ENCODE data around the gene CSNK1D. TPM values are rescaled to one million over a fixed set of nuclear protein-coding genes. Genes with fewer than 3 reads are reported as not detected.

Gene CSNK1D
- total and polyA plus RNA-seq, 10 of the 15 experiments (the other 5 are each of a cell fraction or from before 2014, with no cell fraction given) = 5.7 to 105 (median 58.1) TPM

DNA sequence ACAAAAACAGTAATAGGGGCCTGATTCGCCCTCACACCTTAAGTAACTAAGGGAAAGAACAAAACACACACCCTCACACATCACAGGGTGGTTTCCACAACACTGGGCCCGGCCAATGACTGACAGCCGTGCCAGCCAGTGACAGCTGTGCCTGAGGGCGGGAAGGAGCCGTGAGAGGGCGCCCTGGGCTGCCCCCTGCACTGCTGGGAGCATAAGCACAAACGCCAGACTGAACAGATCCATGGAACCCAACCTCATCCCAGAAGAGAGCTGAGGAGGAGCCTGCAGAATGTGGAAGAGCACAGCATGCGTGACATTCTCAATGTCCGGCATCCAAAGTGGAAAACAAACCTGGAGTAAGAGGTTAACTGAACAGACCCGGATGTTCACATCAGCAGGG is 16.0 kb downstream of the CSNK1D start:
- Histone ChIP-seq H3K4me1 (ENCODE audit: control insufficient read depth, insufficient read depth, low read length) (no peaks in the 10 kb centered on the region), H3K27me3 (replicated peaks in 1 of 2; ENCODE audit: control insufficient read depth in 2 of 2, insufficient read depth in 2 of 2, low read length in 1 of 2) (no peaks in the 10 kb centered on the region), H3K36me3 (ENCODE audit: control insufficient read depth in 2 of 2, insufficient read depth in 2 of 2, low read length in 1 of 2) (peaks cover 42 to 44% of the 10 kb centered on the region in 2 experiments), H3K79me2 (ENCODE audit: control insufficient read depth, insufficient read depth, low read length) (no peaks in the 10 kb centered on the region; the same call in 1 of the 2 replicates), H2AFZ (ENCODE audit: control insufficient read depth, low read depth, low read length) (no peak overlapping the region), H3K9me3 (replicated peaks; ENCODE audit: control insufficient read depth, insufficient read depth, low read length) (no peaks in the 10 kb centered on the region; the same call in 2 of the 3 replicates), H4K20me1 (ENCODE audit: control insufficient read depth, insufficient read depth) (no peaks in the 10 kb centered on the region; the same call in 1 of the 2 replicates), H3K4me2 (ENCODE audit: control insufficient read depth, insufficient read depth) (no peak overlapping the region), H3K27ac (ENCODE audit: control insufficient read depth, insufficient read depth) (no peak overlapping the region), H3K9ac (ENCODE audit: control insufficient read depth, insufficient read depth, low read length) (no peak overlapping the region), H3K4me3 (no peak overlapping the region)
- ChIA-PET SMC1A (ENCODE audit: uncharacterized antibody, unreplicated experiment) (no interaction called here), CTCF (no interaction called here), POLR2A (interaction anchor here (0.7 kb wide), 1 partner anchor 52 kb away, joined by 6 read pairs; no protein-coding TSS in a partner anchor), RAD21 (ENCODE audit: unreplicated experiment) (interaction anchor here (0.7 kb wide), 1 partner anchor 64 kb away, joined by 3 read pairs; no protein-coding TSS in a partner anchor)
- intact Hi-C loops (cut with micrococcal nuclease; ENCODE audit: unreplicated experiment) = no loop called here
- WGBS (ENCODE audit: insufficient coverage, insufficient replicate concordance, low lambda C conversion rate, missing lambda C conversion rate) = 92% methylated on average over 10 of the region's 10 CpGs
- DNase-seq (ENCODE audit: low read depth, low spot score) = no peak
- peak; percentile 64 for ATAC-seq
- in situ Hi-C loops (cut with MboI) = no loop called here
- no peak for FAIRE-seq
- no TSS peak for BruUV-seq (replicated peaks)
- no peak for TF ChIP-seq RB1 (IDR thresholded peaks at IDR 0.05; ENCODE audit: borderline replicate concordance)
- TF ChIP-seq ATF2 (IDR thresholded peaks at IDR 0.05; ENCODE audit: low read length) = no peak
- no peak for TF ChIP-seq ETV6 (conservative IDR thresholded peaks at IDR 0.05 in 1 of 2, IDR thresholded peaks at IDR 0.05 in 1 of 2; ENCODE audit: borderline replicate concordance in 1 of 2, low read depth in 1 of 2)
- TF ChIP-seq SMARCA5 (IDR thresholded peaks at IDR 0.05) = no peak
- TF ChIP-seq SMAD1 (IDR thresholded peaks at IDR 0.05; ENCODE audit: low read depth, partially characterized antibody) = no peak
- TF ChIP-seq SIN3A (IDR thresholded peaks at IDR 0.05; ENCODE audit: low read depth, low read length) = no peak
- TF ChIP-seq POLR2AphosphoS5 (IDR thresholded peaks at IDR 0.05; ENCODE audit: low read length) = peak; percentile 23; the same call in 1 of the 2 replicates
- no peak for TF ChIP-seq BCL3 (IDR thresholded peaks at IDR 0.05; ENCODE audit: borderline replicate concordance, insufficient read depth, low read depth, low read length, poor library complexity, severe bottlenecking)
- TF ChIP-seq ATF3 (IDR thresholded peaks at IDR 0.05; ENCODE audit: borderline replicate concordance, extremely low read depth, low read depth, low read length) = no peak
- TF ChIP-seq, protein P1, sequence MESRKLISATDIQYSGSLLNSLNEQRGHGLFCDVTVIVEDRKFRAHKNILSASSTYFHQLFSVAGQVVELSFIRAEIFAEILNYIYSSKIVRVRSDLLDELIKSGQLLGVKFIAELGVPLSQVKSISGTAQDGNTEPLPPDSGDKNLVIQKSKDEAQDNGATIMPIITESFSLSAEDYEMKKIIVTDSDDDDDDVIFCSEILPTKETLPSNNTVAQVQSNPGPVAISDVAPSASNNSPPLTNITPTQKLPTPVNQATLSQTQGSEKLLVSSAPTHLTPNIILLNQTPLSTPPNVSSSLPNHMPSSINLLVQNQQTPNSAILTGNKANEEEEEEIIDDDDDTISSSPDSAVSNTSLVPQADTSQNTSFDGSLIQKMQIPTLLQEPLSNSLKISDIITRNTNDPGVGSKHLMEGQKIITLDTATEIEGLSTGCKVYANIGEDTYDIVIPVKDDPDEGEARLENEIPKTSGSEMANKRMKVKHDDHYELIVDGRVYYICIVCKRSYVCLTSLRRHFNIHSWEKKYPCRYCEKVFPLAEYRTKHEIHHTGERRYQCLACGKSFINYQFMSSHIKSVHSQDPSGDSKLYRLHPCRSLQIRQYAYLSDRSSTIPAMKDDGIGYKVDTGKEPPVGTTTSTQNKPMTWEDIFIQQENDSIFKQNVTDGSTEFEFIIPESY (IDR thresholded peaks at IDR 0.05) = no peak
- no peak for TF ChIP-seq MXI1 (IDR thresholded peaks at IDR 0.05; ENCODE audit: low read depth, low read length)
- TF ChIP-seq SPI1 (IDR thresholded peaks at IDR 0.05; ENCODE audit: borderline replicate concordance, insufficient read depth, low read depth, low read length) = no peak
- peak; percentile 41; the same call in 1 of the 2 replicates for TF ChIP-seq POLR2A (IDR thresholded peaks at IDR 0.05; ENCODE audit: low read depth, low read length)
- TF ChIP-seq IKZF2 (IDR thresholded peaks at IDR 0.05) = no peak
- 0 out of 2 replicates have a peak, but pooled peaks have one; percentile 11 for TF ChIP-seq NFYB (IDR thresholded peaks at IDR 0.05; ENCODE audit: insufficient read depth, low read depth, low read length)
- TF ChIP-seq PBX3 (IDR thresholded peaks at IDR 0.05; ENCODE audit: insufficient replicate concordance, low read depth, low read length) = peak; percentile 90
- TF ChIP-seq HCFC1 (IDR thresholded peaks at IDR 0.05; ENCODE audit: low read length) = no peak
- TF ChIP-seq HDAC2 (IDR thresholded peaks at IDR 0.05) = no peak

All from GM12878 (cell line).